Osteocyte (in vitro differentiated cells): Measurements from ENCODE around the gene WNK2. TPM values are rescaled to one million over a fixed set of nuclear protein-coding genes. Genes with fewer than 3 reads are reported as not detected.

Source experiments
- DNase-seq: peaks from one replicate; pipeline ENCODE4 v3.0.0; 2021; ENCODE audit warnings: mixed read lengths; ENCODE audit not compliant: unreplicated experiment; ENCODE audit errors: extremely low spot score
- H3K27ac Mint-ChIP-seq: one replicate; pipeline ENCODE4 v1.8.0; 2021; ENCODE audit warnings: mild to moderate bottlenecking, mixed read lengths; ENCODE audit not compliant: unreplicated experiment
- H3K27me3 Mint-ChIP-seq: one replicate; pipeline ENCODE4 v1.8.0; 2021; ENCODE audit warnings: mixed read lengths; ENCODE audit not compliant: unreplicated experiment
- H3K36me3 Mint-ChIP-seq: one replicate; pipeline ENCODE4 v1.8.0; 2021; ENCODE audit warnings: mixed read lengths; ENCODE audit not compliant: unreplicated experiment
- H3K4me1 Mint-ChIP-seq: one replicate; pipeline ENCODE4 v1.8.0; 2021; ENCODE audit warnings: mixed read lengths; ENCODE audit not compliant: unreplicated experiment
- H3K4me3 Mint-ChIP-seq: one replicate; pipeline ENCODE4 v1.8.0; 2021; ENCODE audit warnings: mild to moderate bottlenecking, moderate library complexity, mixed read lengths; ENCODE audit not compliant: unreplicated experiment
- H3K9me3 Mint-ChIP-seq: one replicate; pipeline ENCODE4 v1.8.0; 2021; ENCODE audit warnings: mixed read lengths; ENCODE audit not compliant: unreplicated experiment
- CTCF ChIP-seq: fragments of 200-600 bp; sonication (generic); IDR thresholded peaks from 2 replicates; pipeline ENCODE4 v1.5.0; 2021; ENCODE audit warnings: antibody characterized with exemption, mild to moderate bottlenecking, moderate library complexity
- total RNA-seq: library from RNA; stranded (reverse); gene quantifications from 2 replicates; pipeline ENCODE4 v1.2.1, GENCODE V29; 2021

WNK2 gene
- total RNA-seq, 1 donor from 2014 or later, result not detected

GRCh38 chr9:93167185-93167584, 16.8 kb upstream of the WNK2 start:
- Mint-ChIP-seq H3K4me1 (no peaks in the 10 kb centered on the region), H3K36me3 (no peaks in the 10 kb centered on the region), H3K4me3 (no peak overlapping the region), H3K27me3 (peaks cover 9% of the 10 kb centered on the region), H3K27ac (no peak overlapping the region), H3K9me3 (no peaks in the 10 kb centered on the region)
- no peak for TF ChIP-seq CTCF
- DNase-seq, result no peak

DNA sequence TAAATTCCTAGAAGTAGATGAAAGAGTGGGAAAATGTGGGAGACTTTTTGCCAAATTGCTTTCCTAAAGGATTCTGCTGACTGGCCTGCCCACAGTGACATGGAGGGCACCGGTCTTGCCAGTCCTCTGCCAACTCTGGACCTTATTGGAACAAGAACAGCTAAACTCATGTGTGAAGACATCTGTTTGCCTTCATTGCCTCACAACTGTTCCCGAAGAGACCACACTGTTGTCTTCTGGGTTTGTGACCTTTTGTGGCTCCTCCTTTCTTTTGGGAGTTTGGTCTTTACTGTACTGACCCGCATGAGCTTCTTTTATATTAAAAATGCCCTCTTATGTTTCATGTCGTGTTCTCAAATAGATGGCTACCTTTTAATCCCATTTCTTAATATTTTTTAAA, 16.1 kb upstream of the WNK2 start:
- Mint-ChIP-seq H3K27ac (no peak overlapping the region), H3K4me1 (no peaks in the 10 kb centered on the region), H3K27me3 (peaks cover 15% of the 10 kb centered on the region), H3K4me3 (no peak overlapping the region), H3K9me3 (no peaks in the 10 kb centered on the region), H3K36me3 (no peaks in the 10 kb centered on the region)
- DNase-seq, result no peak
- TF ChIP-seq CTCF, result no peak

- DNase-seq, result no peak
- Mint-ChIP-seq H3K36me3 (no peaks in the 10 kb centered on the region), H3K9me3 (no peaks in the 10 kb centered on the region), H3K27me3 (peaks cover 15% of the 10 kb centered on the region), H3K4me3 (no peak overlapping the region), H3K27ac (no peak overlapping the region), H3K4me1 (no peaks in the 10 kb centered on the region)
- TF ChIP-seq CTCF, result no peak
Observed at GRCh38 chr9:93168581-93168980, 15.4 kb upstream of the WNK2 start.

DNA sequence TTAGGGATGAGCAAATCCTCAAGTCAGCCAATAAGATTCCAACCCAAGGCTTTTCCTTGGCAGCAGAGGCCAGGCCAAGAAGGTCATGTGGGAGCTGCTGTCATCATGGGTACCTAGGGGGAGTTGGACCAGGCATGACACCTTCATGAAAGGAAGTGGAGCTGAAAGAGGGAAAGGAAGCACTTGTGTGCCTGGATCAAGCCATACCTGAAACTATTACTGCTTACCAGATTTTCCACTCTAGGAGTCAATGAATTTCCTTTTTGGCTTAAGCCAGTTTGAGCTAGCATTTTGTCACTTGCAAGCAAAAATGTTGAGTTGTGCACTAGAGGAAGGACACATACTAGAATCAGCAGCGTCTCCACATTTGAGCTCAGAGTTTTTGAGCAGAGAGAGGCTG, 14.5 kb upstream of the WNK2 start:
- Mint-ChIP-seq H3K4me1 (no peaks in the 10 kb centered on the region), H3K9me3 (no peaks in the 10 kb centered on the region), H3K27ac (no peak overlapping the region), H3K4me3 (no peak overlapping the region), H3K27me3 (peaks cover 15% of the 10 kb centered on the region), H3K36me3 (no peaks in the 10 kb centered on the region)
- no peak for TF ChIP-seq CTCF
- no peak for DNase-seq

- TF ChIP-seq CTCF, result no peak
- no peaks in the 10 kb centered on the region for H3K4me1 Mint-ChIP-seq
- H3K36me3 Mint-ChIP-seq, result no peaks in the 10 kb centered on the region
- no peak for DNase-seq
- no peak overlapping the region for H3K4me3 Mint-ChIP-seq
- no peak overlapping the region for H3K27ac Mint-ChIP-seq
- H3K27me3 Mint-ChIP-seq, result peaks cover 13% of the 10 kb centered on the region
- H3K9me3 Mint-ChIP-seq, result no peaks in the 10 kb centered on the region
Observed at GRCh38 chr9:93170571-93170970, 13.4 kb upstream of the WNK2 start.
